Measurements from ENCODE around the gene PARD6B. TPM values are rescaled to one million over a fixed set of nuclear protein-coding genes. Genes with fewer than 3 reads are reported as not detected.

PARD6B gene
- polyA plus RNA-seq, 3 donors: 18.5 to 25.7 (median 20.5) TPM

DNA sequence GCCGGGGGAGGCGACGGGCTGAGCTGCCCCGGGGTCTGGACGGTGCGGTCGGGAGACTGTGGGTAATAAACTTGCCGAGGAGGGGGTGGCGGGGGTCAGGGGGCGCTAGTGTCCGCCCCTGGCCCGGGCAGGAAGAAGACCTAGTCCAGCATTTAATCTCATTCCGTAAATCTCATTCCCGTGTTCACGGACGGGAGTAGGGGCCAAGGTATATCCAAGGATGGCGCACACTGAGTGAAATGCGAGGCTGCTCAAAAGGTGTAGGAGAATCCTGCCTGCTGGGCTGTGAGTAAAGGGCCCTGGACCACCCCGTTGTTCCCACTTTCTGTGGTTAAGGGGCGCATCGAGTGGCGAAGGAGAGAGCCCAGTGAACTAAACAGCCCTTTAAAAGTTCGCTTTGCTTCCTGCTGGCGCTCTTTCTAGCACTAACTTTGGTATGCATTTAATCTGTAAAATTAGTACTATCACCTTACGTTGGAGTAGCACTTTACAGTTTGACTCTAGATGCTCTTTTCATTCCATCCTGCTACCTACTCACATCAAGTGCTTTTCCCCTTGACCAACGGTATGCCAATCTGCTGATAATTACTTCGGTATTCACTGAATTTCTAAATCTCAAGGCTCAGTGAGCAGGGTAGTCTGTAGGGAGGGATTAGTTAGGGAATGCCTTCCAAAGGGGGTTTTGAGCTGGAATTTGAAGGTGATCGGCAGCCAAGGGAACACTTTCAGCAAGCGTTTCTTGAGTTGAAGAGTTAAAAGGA, 730 bp downstream of the PARD6B start:
- peak in 1 of 11 donors; percentile 31 for DNase-seq (ENCODE audit: extremely low read depth in 1 of 11, low read depth in 9 of 11, low spot score in 4 of 11)

DNA sequence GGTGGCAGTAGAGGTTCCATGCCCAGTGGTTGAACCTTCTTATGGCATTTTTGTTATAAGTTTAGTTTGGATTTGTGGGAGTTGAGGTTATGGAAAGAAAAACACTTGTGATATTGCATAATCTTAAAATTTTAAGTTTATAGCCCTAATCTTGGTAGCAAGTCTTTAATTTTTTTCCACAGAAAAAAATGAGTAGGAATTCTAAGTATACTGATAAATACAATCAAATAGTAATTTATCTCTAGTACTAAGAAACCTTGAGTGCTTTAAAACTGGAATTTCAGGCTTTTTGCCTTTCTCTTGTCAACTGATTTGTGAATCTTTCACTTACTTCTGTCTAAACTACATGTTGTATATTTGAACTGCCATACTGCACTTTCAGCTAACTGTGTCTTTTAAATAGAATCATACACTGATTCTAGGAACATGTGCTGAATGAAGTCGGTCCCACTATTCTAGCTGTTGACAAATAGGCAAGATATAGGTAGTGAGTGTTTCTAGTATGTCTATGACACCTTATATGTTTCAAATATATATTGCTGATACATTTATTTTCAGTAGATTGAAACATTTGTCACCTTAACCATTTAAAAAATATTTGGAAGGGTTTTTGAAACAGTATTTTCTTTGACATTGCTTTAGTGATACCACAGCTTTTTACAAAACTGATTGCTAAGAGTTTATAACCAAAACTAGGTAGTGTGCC, 2.4 kb downstream of the PARD6B start:
- DNase-seq (ENCODE audit: extremely low read depth in 1 of 11, low read depth in 9 of 11, low spot score in 4 of 11): no peak

GRCh38 chr20:50734730-50735679, 3.6 kb downstream of the PARD6B start:
- DNase-seq (ENCODE audit: extremely low read depth in 1 of 11, low read depth in 9 of 11, low spot score in 4 of 11): no peak

DNA sequence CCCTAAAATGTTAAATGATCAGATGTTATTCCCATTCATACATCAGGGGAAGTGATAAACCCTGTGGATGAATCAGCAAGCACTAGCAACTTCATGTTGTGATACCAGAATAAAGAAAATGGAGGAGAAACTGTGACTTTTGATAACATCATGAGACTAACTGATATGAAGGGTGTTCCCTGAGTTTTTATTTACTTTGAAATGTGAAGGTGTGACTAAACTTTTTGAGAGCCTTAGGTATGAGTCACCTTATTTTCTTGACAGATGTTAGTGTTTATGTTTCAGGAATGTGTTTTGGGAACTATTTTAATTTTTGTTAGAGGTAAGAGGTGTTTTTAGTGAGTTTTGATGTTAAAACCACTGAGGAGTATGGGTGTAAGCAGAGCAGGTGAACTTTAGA, 4.4 kb downstream of the PARD6B start:
- DNase-seq (ENCODE audit: extremely low read depth in 1 of 11, low read depth in 9 of 11, low spot score in 4 of 11): no peak

DNA sequence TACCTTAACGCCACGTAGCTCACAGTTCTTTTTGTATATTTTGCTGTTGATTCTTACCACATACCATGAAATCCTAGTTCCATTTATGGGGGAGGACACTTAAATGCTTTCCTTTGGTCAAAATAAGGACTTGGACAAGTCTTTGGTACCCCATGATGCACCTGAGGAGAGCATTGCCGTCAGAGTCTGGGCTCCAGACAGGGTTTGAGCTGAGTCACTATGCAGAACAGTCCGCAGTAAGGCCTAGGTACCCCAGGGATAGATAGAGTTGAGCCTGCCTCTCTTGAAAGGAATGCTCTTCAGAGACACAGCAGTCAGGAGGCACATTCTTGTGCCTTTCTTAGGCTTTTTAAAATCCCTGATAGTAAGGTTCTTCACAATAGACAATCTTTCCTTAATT, 6.0 kb downstream of the PARD6B start:
- DNase-seq (ENCODE audit: extremely low read depth in 1 of 11, low read depth in 9 of 11, low spot score in 4 of 11): no peak

- DNase-seq (ENCODE audit: extremely low read depth in 1 of 11, low read depth in 9 of 11, low spot score in 4 of 11): no peak
Observed at GRCh38 chr20:50743087-50743486, 11.7 kb downstream of the PARD6B start.

- DNase-seq (ENCODE audit: extremely low read depth in 1 of 11, low read depth in 9 of 11, low spot score in 4 of 11): peak in 4 of 11 donors; percentile 48 to 74 (median 58)
Observed at GRCh38 chr20:50744143-50744792, 12.9 kb downstream of the PARD6B start.

DNA sequence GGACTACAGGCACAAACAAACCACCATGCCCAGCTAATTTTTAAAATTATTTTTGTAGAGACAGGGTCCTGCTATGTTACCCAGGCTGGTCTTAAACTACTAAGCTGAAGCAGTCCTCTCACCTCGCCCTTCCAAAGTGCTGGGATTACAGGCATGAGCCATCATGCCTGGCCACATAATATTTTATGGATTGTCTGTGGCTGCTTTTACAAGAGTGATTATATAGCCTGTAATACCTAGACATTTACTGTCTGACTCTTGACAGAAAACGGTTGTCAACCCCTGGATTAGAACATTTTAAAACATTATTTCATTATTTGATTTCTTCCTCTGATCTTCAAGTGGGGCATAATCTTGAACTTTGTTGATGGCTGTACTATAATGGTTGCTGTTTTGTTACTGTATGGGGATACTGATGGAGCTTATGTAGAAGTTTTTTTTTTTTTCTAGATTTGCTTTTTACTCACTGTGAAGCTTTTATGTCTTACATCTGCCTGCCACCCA, 14.3 kb downstream of the PARD6B start:
- no peak for DNase-seq (ENCODE audit: extremely low read depth in 1 of 11, low read depth in 9 of 11, low spot score in 4 of 11)

GRCh38 chr20:50746138-50746940, 15.0 kb downstream of the PARD6B start:
- DNase-seq (ENCODE audit: extremely low read depth in 1 of 11, low read depth in 9 of 11, low spot score in 4 of 11): peak in 1 of 11 donors; percentile 63

DNA sequence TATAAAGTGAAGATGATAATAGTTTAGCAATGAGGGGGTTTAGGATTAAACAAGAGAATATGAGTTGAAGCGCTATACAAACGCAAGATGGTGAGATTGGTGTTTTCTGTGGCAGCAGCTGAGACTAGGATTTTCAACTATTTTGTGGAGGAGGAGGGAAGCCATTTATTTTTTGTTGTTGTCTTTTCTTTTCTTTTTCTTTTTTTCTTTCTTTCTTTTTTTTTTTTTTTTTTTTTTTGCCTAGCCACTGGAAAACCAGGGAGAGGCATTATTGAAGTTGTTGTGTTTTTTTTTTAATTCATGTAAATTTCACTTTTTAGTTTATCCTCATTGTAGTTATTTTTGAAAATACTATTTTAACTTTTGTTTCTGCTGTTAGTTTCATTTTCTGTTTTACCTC, 15.9 kb downstream of the PARD6B start:
- DNase-seq (ENCODE audit: extremely low read depth in 1 of 11, low read depth in 9 of 11, low spot score in 4 of 11): no peak

- DNase-seq (ENCODE audit: extremely low read depth in 1 of 11, low read depth in 9 of 11, low spot score in 4 of 11): no peak
Observed at GRCh38 chr20:50750145-50750671, 18.8 kb downstream of the PARD6B start.

GRCh38 chr20:50753152-50753551, 21.8 kb downstream of the PARD6B start:
- no peak for DNase-seq (ENCODE audit: extremely low read depth in 1 of 11, low read depth in 9 of 11, low spot score in 4 of 11)

DNA sequence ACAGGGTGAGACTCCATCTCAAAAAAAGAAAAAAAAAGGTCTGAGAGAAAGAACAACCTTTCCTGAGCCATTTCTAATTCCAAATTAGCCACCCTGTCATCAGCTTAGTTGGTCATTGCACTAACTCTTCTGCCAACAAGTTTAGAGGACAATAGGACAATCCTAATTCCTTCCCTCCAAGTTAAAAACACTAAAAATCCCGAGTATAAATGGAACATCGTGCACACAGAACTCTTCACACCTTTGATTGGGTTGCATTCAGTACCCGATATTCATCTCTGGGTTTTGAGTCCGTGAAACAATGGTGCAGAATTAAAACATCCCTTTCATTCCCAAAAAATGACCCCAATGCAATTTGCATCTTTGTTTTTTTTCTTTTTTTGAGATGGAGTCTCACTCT, 23.0 kb downstream of the PARD6B start:
- no peak for DNase-seq (ENCODE audit: extremely low read depth in 1 of 11, low read depth in 9 of 11, low spot score in 4 of 11)

GRCh38 chr20:50756447-50756846, 25.1 kb downstream of the PARD6B start:
- DNase-seq (ENCODE audit: extremely low read depth in 1 of 11, low read depth in 9 of 11, low spot score in 4 of 11): no peak

DNA sequence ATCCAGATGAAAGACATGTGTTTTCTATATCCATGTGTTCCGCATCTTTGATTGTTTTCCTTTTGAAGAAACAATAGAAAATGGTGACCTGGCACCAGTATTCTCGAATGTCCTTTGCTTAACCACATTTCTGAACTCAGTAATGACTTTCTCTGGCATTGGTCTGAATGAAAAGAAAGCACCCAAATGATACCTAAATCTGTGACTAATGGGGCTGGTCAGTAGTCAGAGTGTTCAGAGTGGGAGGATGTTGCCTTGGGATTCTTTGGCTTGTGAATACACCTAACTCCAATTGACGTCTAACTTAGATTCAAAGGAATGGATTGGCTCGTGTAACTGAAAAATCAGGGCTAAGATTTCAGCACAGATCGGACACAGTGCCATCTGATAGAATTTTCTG, 27.1 kb downstream of the PARD6B start:
- DNase-seq (ENCODE audit: extremely low read depth in 1 of 11, low read depth in 9 of 11, low spot score in 4 of 11): no peak

- no peak for DNase-seq (ENCODE audit: extremely low read depth in 1 of 11, low read depth in 9 of 11, low spot score in 4 of 11)
Observed at GRCh38 chr20:50758992-50759391, 27.6 kb downstream of the PARD6B start.

DNA sequence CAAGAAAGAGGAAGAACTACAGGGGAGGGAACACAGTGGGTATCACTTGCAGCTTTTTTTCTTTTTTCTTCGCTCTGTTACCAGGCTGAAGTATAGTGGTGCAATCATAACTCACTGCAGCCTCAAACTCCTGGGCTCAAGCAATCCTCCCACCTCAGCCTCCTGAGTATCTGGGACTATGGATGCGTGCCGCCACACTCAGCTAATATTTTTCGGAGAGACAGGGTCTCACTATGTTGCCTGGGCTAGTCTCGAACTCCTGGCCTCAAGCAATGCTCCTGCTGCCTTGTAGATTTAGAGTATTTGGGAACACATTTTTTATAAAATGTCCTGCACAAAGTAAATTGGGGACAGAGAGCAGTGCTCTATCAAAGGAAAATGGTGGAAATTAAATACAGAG, 28.3 kb downstream of the PARD6B start:
- DNase-seq (ENCODE audit: extremely low read depth in 1 of 11, low read depth in 9 of 11, low spot score in 4 of 11): no peak

GRCh38 chr20:50762045-50762422, 30.7 kb downstream of the PARD6B start:
- DNase-seq (ENCODE audit: extremely low read depth in 1 of 11, low read depth in 9 of 11, low spot score in 4 of 11): no peak

Measured in renal cortex interstitium (tissue), 11 donors.